CD14-positive monocyte (primary cell): ENCODE results near the gene MTUS2. TPM values are rescaled to one million over a fixed set of nuclear protein-coding genes. Genes with fewer than 3 reads are reported as not detected.

Experiments used
- DNase-seq, 3 donors: peaks; one replicate each; pipeline ENCODE4 v3.0.0-alpha.2; 2011 to 2022
- H2AFZ ChIP-seq: 2 replicates; pipeline ENCODE4 v1.6.0; 2012; ENCODE audit warnings: mild to moderate bottlenecking, low read depth, low read length, inconsistent platforms; ENCODE audit not compliant: insufficient read depth, poor library complexity, severe bottlenecking
- H3K27ac ChIP-seq, 2 donors: 1 replicate in 1 of 2; 2 replicates in 1 of 2; pipeline ENCODE4 v1.5.1; 2012 to 2013; ENCODE audit warnings: low read length in 2 of 2, control low read depth in 1 of 2, inconsistent platforms in 1 of 2, low read depth in 1 of 2, mild to moderate bottlenecking in 1 of 2
- H3K27me3 ChIP-seq, 2 donors: one replicate each; pipeline versions ENCODE4 v1.6.0 to v1.6.1; 2011 to 2013; ENCODE audit warnings: low read length in 2 of 2; ENCODE audit not compliant: control insufficient read depth in 2 of 2, insufficient read depth in 2 of 2
- H3K36me3 ChIP-seq, 2 donors: replicated peaks in 1 of 2; 1 replicate in 1 of 2; 2 replicates in 1 of 2; pipeline versions ENCODE4 v1.5.1 to v1.6.1; 2012 to 2013; ENCODE audit warnings: low read length in 2 of 2, control low read depth in 1 of 2, inconsistent platforms in 1 of 2, mild to moderate bottlenecking in 1 of 2; ENCODE audit not compliant: insufficient read depth in 2 of 2, control insufficient read depth in 1 of 2
- H3K4me1 ChIP-seq, 2 donors: 1 replicate in 1 of 2; 2 replicates in 1 of 2; pipeline versions ENCODE4 v1.5.1 to v1.6.1; 2012 to 2013; ENCODE audit warnings: low read length in 2 of 2, control low read depth in 1 of 2, inconsistent platforms in 1 of 2, mild to moderate bottlenecking in 1 of 2, moderate library complexity in 1 of 2; ENCODE audit not compliant: insufficient read depth in 2 of 2, control insufficient read depth in 1 of 2
- H3K4me2 ChIP-seq: replicated peaks from 2 replicates; pipeline ENCODE3; 2012; ENCODE audit warnings: low read length, moderate library complexity, mild to moderate bottlenecking; ENCODE audit not compliant: poor library complexity, severe bottlenecking; ENCODE audit errors: extremely low read depth
- H3K4me3 ChIP-seq, 3 experiments: fragments of 200-600 bp in 1 of 3; sonication (generic) in 1 of 3; replicated peaks in 1 of 3; 1 replicate in 2 of 3; 2 replicates in 1 of 3; pipeline ENCODE4 v1.5.1; 2011 to 2013; ENCODE audit warnings: low read length in 3 of 3, mild to moderate bottlenecking in 3 of 3, control low read depth in 2 of 3, low read depth in 2 of 3, inconsistent platforms in 1 of 3, moderate library complexity in 1 of 3
- H3K79me2 ChIP-seq: 2 replicates; pipeline ENCODE4 v1.6.0; 2012; ENCODE audit warnings: mild to moderate bottlenecking, control low read depth, inconsistent platforms, low read length, moderate library complexity; ENCODE audit not compliant: insufficient read depth
- H3K9ac ChIP-seq: 2 replicates; pipeline ENCODE4 v1.6.0; 2017; ENCODE audit warnings: low read length, mild to moderate bottlenecking; ENCODE audit not compliant: insufficient read depth, poor library complexity, severe bottlenecking
- H3K9me3 ChIP-seq, 2 donors: replicated peaks in 1 of 2; 1 replicate in 1 of 2; 2 replicates in 1 of 2; pipeline versions ENCODE4 v1.5.1 to v1.6.1; 2012 to 2013; ENCODE audit warnings: low read length in 2 of 2, control low read depth in 1 of 2; ENCODE audit not compliant: control insufficient read depth in 1 of 2, insufficient read depth in 1 of 2
- H4K20me1 ChIP-seq: 2 replicates; pipeline ENCODE4 v1.6.0; 2012; ENCODE audit warnings: mild to moderate bottlenecking, low read length, control low read depth, moderate library complexity; ENCODE audit not compliant: insufficient read depth
- H3K27ac Mint-ChIP-seq, 7 donors: one replicate each; pipeline ENCODE4 v1.8.0; 2020; ENCODE audit warnings: mild to moderate bottlenecking in 7 of 7, mixed read lengths in 7 of 7, moderate library complexity in 6 of 7, inconsistent platforms in 2 of 7
- H3K27me3 Mint-ChIP-seq, 3 donors: one replicate each; pipeline ENCODE4 v1.8.0; 2021 to 2022; ENCODE audit warnings: low read depth in 3 of 3, mild to moderate bottlenecking in 3 of 3, mixed read lengths in 3 of 3, moderate library complexity in 3 of 3, inconsistent platforms in 1 of 3
- H3K36me3 Mint-ChIP-seq, 2 donors: one replicate each; pipeline ENCODE4 v1.8.0; 2020; ENCODE audit warnings: mixed read lengths in 2 of 2, inconsistent platforms in 1 of 2, mild to moderate bottlenecking in 1 of 2
- H3K4me1 Mint-ChIP-seq: one replicate; pipeline ENCODE4 v1.8.0; 2020; ENCODE audit warnings: mild to moderate bottlenecking, mixed read lengths
- H3K4me3 Mint-ChIP-seq, 2 donors: one replicate each; pipeline ENCODE4 v1.8.0; 2020; ENCODE audit warnings: mild to moderate bottlenecking in 2 of 2, mixed read lengths in 2 of 2, moderate library complexity in 1 of 2
- H3K9me3 Mint-ChIP-seq, 7 donors: one replicate each; pipeline ENCODE4 v1.8.0; 2020 to 2022; ENCODE audit warnings: mixed read lengths in 7 of 7, mild to moderate bottlenecking in 6 of 7, moderate library complexity in 6 of 7, inconsistent platforms in 2 of 7
- CTCF ChIP-seq: fragments of 200-600 bp; IDR thresholded peaks from one replicate; pipeline ENCODE4 v1.8.0; 2022; ENCODE audit warnings: antibody characterized with exemption, mild to moderate bottlenecking
- WGBS: methylation state at CpG from one replicate; pipeline ENCODE4 v1.1.5; 2013; ENCODE audit warnings: missing lambda C conversion rate; ENCODE audit not compliant: insufficient coverage; 5-methylcytosine and 5-hydroxymethylcytosine counted together
- intact Hi-C, 2 donors: fragments of 100-400 bp; cut with micrococcal nuclease; formaldehyde crosslinking; loops; one replicate each; pipeline versions ENCODE4 v1.15.0 to v1.15.1; 2023
- polyA plus RNA-seq, 3 donors: library from polyadenylated mRNA; depleted of rRNA in 1 of 3; unstranded in 2 of 3; stranded (reverse) in 1 of 3; fragments of 300-500 nt in 2 of 3; fragments of >200 nt in 1 of 3; fragmentation: Illumina TruSeq in 2 of 3; gene quantifications; 1 replicate in 2 of 3; 2 replicates in 1 of 3; pipeline ENCODE4 v1.2.3, GENCODE V29; 2012 to 2021

Gene MTUS2
- polyA plus RNA-seq, 3 donors: 0.04 TPM; not detected in 2

- H3K27me3 Mint-ChIP-seq: peaks cover 0 to 3% (median 2%) of the 10 kb centered on the region in 3 donors
- H3K4me3 Mint-ChIP-seq: no peak overlapping the region
- H3K27ac Mint-ChIP-seq: no peak overlapping the region
- H3K9me3 Mint-ChIP-seq: peaks cover 4 to 17% (median 11%) of the 10 kb centered on the region in 7 donors
- H4K20me1 ChIP-seq: no peaks in the 10 kb centered on the region
- H3K36me3 ChIP-seq: no peaks in the 10 kb centered on the region
- no peak overlapping the region for H3K4me2 ChIP-seq
- no peak overlapping the region for H2AFZ ChIP-seq
- intact Hi-C loops: no loop called here
- 71% methylated on average over 1 of the region's 3 CpGs for WGBS
- no peaks in the 10 kb centered on the region for H3K4me1 ChIP-seq
- H3K4me3 ChIP-seq: no peak overlapping the region
- no peaks in the 10 kb centered on the region for H3K79me2 ChIP-seq
- H3K9me3 ChIP-seq: peaks cover 4 to 6% of the 10 kb centered on the region in 2 donors
- no peak for TF ChIP-seq CTCF
- H3K36me3 Mint-ChIP-seq: no peaks in the 10 kb centered on the region
- no peak for DNase-seq
- no peaks in the 10 kb centered on the region for H3K27me3 ChIP-seq
- no peaks in the 10 kb centered on the region for H3K4me1 Mint-ChIP-seq
- H3K9ac ChIP-seq: no peak overlapping the region
- H3K27ac ChIP-seq: no peak overlapping the region
Observed at GRCh38 chr13:29239653-29240525, 419.8 kb downstream of the MTUS2 start.

GRCh38 chr13:29254626-29255370, 434.7 kb downstream of the MTUS2 start:
- Mint-ChIP-seq H3K27ac (no peak overlapping the region), H3K9me3 (peaks cover 0 to 7% (median 3%) of the 10 kb centered on the region in 7 donors), H3K4me1 (no peaks in the 10 kb centered on the region), H3K27me3 (peaks cover 2 to 5% (median 2%) of the 10 kb centered on the region in 3 donors), H3K4me3 (no peak overlapping the region), H3K36me3 (no peaks in the 10 kb centered on the region)
- no peak for TF ChIP-seq CTCF
- no peaks in the 10 kb centered on the region for H3K4me1 ChIP-seq
- 6% methylated on average over 5 of the region's 9 CpGs for WGBS
- no peak overlapping the region for H2AFZ ChIP-seq
- H3K9ac ChIP-seq: no peak overlapping the region
- H3K27me3 ChIP-seq: no peaks in the 10 kb centered on the region
- no peak overlapping the region for H3K4me3 ChIP-seq
- H3K4me2 ChIP-seq: no peak overlapping the region
- intact Hi-C loops: no loop called here
- no peaks in the 10 kb centered on the region for H3K36me3 ChIP-seq
- no peaks in the 10 kb centered on the region for H3K79me2 ChIP-seq
- no peak for DNase-seq
- no peaks in the 10 kb centered on the region for H4K20me1 ChIP-seq
- H3K27ac ChIP-seq: no peak overlapping the region
- H3K9me3 ChIP-seq: no peaks in the 10 kb centered on the region
